Subcutaneous adipose tissue (tissue), 4 donors: Measurements from ENCODE around the gene ADAMTS5. TPM values are rescaled to one million over a fixed set of nuclear protein-coding genes. Genes with fewer than 3 reads are reported as not detected.

ENCODE experiments used
- total RNA-seq, 4 donors: library from RNA; depleted of rRNA; stranded (reverse); fragments of >200 nt; gene quantifications; one replicate each; pipeline ENCODE4 v1.1.0, GENCODE V29; 2016
- TF ChIP-seq, protein P1 (sequence below): fragments of 450-650 bp; IDR thresholded peaks from one replicate; pipeline ENCODE4 v1.5.1; 2016; ENCODE audit warnings: low read depth, mild to moderate bottlenecking, control low read depth, antibody characterized with exemption, moderate library complexity

ADAMTS5 gene
- total RNA-seq: 100 to 1,000 TPM in 3 of 4 donors, 10 to 100 TPM in 1; 52.6 to 155 (median 133) TPM

DNA sequence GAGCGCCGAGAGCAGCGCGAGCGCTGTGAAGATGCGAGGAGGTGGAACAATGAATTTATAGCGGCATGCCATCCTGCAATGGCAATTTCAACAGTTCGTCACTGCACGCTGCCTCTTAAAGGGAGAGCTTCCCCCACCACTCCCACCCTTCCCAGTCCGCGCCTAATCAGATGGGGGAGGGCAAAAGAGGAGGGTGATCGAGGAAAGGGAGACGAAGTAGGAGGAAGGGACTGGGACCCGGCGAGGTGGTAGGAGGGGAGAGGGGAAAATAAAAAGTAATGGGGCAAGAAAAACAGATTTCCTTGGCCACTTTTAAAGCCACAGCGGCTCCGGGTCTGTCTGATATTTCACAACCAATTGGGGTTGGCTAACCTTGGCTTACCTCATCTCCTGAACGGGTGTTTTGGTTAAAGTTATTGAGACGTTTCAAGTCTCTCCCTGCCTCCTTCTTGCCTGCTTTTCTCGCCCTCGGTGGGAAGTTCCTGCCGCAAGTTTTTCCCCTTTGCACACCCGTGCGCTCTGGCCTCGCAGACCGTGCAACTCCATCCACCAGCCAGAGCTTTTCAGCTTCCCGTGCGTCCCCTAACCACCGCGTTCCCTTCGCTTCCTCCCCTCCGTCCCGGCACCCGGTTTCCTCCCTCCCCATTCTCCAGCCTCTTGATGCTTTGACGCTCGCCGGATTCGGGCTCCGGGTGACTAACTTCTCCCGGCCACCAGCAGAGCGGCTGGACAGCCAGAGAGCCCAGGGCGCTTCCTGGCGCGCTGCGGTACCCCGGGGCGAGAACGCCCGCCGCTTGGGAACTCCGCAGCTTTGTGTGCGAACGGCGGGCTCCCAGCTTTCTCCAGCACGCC, at the start of gene ADAMTS5:
Gene ADAMTS5 (minus strand): TSS at position 27 of the 852 bp plus-strand sequence. CDS start 697 bp downstream, outside the sequence.
- TF ChIP-seq, protein P1, sequence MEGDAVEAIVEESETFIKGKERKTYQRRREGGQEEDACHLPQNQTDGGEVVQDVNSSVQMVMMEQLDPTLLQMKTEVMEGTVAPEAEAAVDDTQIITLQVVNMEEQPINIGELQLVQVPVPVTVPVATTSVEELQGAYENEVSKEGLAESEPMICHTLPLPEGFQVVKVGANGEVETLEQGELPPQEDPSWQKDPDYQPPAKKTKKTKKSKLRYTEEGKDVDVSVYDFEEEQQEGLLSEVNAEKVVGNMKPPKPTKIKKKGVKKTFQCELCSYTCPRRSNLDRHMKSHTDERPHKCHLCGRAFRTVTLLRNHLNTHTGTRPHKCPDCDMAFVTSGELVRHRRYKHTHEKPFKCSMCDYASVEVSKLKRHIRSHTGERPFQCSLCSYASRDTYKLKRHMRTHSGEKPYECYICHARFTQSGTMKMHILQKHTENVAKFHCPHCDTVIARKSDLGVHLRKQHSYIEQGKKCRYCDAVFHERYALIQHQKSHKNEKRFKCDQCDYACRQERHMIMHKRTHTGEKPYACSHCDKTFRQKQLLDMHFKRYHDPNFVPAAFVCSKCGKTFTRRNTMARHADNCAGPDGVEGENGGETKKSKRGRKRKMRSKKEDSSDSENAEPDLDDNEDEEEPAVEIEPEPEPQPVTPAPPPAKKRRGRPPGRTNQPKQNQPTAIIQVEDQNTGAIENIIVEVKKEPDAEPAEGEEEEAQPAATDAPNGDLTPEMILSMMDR: no peak

DNA sequence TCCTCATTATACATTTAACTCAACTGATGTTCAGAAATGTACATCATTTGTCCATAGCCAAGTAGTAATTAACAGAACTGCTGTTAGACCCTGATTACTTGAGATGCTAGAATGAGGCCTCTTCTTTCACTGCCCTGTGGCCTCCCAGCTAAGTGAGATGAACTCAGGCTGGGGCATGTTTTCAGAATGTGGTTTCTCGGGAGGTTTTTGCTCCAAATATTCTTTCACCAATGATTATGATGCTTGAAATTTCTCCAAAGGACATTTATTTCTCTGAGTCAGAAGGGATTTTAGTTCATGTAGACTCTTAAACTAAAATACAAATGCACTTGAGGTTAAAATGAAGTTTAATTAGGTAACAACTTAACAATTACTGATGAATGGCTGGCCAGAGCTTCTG, 34.6 kb upstream of the ADAMTS5 start:
- TF ChIP-seq, protein P1: no peak

DNA sequence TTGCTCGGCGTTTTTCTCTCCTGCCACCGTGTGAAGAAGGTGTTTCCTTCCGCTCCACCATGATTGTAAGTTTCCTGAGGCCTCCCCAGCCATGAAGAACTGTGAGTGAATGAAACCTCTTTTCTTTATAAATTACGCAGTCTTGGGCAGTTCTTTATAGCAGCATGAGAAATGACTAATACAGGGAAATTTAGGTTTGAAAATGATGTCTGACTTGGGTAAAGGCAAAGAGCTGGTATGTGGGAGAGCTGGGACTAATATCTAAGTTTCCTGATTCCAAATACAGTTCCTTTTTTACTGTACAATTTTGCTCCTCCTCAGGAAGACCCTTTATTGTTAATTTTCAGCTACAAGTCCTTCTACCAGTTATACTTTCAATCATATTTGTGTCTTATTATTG, 16.7 kb upstream of the ADAMTS5 start:
- TF ChIP-seq, protein P1: no peak

DNA sequence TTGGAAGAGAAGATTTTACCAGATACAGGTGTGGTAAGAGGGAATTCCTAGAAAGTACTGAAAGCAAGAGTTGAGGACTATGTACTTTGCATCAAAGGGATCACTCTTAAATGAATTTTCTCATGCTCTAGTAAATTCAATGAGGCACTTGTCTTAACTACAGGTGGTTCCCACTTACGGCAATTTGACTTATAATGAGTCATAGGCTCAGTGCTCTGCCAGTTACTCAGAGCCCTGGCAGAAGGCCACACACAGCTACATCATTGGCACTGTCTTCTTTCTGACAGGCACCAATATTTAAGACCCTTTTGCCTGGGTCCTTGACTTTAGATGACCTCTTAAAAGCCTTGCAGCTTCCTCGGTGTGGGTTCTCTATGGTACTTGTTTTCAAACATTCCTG, 15.9 kb upstream of the ADAMTS5 start:
- TF ChIP-seq, protein P1: no peak

DNA sequence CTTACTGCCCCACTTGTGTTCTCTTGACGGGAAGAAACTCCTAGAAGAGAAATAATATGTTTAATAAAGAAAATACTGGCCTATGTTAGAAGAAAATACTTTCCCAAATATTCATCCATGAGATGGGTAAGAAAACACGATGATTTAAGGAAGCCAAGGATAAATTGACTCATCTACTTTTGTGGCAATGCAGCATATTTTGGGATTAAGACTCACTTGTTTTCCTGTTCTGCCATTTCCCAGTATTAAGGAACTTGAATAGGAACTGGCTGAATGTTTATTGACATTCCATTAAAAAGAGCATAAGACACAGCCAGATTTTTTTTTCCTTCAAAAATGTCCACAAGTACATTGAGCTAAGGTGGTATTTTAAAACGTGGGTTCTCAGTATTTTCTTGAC, 10.9 kb upstream of the ADAMTS5 start:
- TF ChIP-seq, protein P1: no peak

DNA sequence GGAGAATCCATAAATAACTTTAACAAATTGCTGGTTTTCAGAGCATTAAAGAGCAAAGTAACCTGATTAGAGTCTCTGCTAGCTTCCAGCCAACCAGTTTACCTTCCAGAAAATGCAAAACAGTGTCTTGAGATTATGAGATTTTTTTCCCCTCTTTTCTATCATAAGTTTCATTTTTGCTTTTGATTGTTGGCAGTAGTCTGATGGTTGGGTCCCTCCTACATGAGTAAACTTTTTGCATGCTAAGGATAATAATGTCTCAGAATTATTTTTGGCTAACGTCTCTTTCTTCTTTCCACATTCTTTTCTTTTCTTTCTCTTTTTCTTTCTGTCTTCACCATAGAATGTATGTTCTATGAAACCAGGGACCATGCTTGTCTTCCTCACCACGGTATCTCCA, 6.3 kb upstream of the ADAMTS5 start:
- TF ChIP-seq, protein P1: no peak

DNA sequence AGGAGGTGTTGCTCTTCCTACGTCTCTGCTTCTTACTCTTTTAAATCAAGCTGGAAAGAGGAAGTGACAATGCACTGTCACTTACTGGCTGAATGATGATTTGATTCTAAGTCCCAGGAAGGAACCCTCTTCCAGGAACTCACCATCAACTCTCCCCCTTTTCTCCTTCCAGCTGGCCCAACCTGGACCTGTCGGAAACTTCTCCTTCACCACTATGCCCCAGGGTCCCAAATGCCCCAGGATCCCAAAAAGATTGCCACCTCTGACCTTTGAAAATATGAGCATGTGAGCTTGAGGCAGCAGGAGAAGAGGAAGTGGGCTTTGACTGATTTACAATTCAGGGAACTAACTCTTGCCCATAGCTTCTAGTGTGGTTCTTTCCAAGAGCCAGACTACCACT, 5.3 kb upstream of the ADAMTS5 start:
- TF ChIP-seq, protein P1: no peak
